K562 (cell line): ENCODE results near the gene OR10G7. TPM values are rescaled to one million over a fixed set of nuclear protein-coding genes. Genes with fewer than 3 reads are reported as not detected.
A peak's percentile ranks its signal among the peaks of the same experiment; 100 is the strongest.

Experiments used
- ATAC-seq: fragments of 200-7000 bp; cut with Tn5 transposase; 3 replicates; pipeline ENCODE4 v1.9.1; 2020; ENCODE audit warnings: moderate library complexity
- BruUV-seq: library from RNA; stranded (reverse); fragments of 400-500 nt; replicated peaks from 2 replicates; lab custom pipeline; 2021; lab: Mats Ljungman, UMichigan
- CTCF ChIA-PET: fragments of 300-600 bp; formaldehyde crosslinking; extraction: SDS; loops from one replicate; lab custom pipeline; 2021; ENCODE audit warnings: low intra/inter-chr PET ratio; lab: Yijun Ruan, JAX
- POLR2A ChIA-PET: fragments of 300-600, 350-650 bp; sonication (Branson Sonifier 250); formaldehyde crosslinking; extraction: SDS; loops from one replicate; lab custom pipeline; 2021; ENCODE audit warnings: antibody characterized with exemption, inconsistent platforms; lab: Yijun Ruan, JAX
- DNase-seq, 4 experiments: peaks; one replicate each; pipeline versions ENCODE4 v3.0.0 to v3.0.0-alpha.2; 2011 to 2018; ENCODE audit warnings: low spot score in 3 of 4, mixed read lengths in 3 of 4; ENCODE audit errors: extremely low read depth in 1 of 4
- FAIRE-seq: peaks from 2 replicates; lab custom pipeline; 2011; peaks lifted over from hg19 to GRCh38; lab: Jason Lieb, UNC
- H2AFZ ChIP-seq: 2 replicates; pipeline ENCODE4 v1.6.0; 2011; ENCODE audit warnings: low read depth, low read length, control low read depth, inconsistent platforms
- H3K27ac ChIP-seq: fragments of 200-600 bp; 3 replicates; pipeline ENCODE4 v1.8.0; 2011; ENCODE audit warnings: low read depth, mild to moderate bottlenecking, control low read depth, inconsistent platforms, low read length, moderate library complexity, mixed read lengths; ENCODE audit errors: extremely low read depth
- H3K27me3 ChIP-seq, 2 experiments: fragments of 300-600 bp in 1 of 2; 2 replicates in 1 of 2; 3 replicates in 1 of 2; pipeline versions ENCODE4 v1.6.0 to v1.8.0; 2011; ENCODE audit warnings: inconsistent platforms in 2 of 2, low read length in 2 of 2, mild to moderate bottlenecking in 1 of 2, mixed read lengths in 1 of 2, moderate library complexity in 1 of 2; ENCODE audit not compliant: control insufficient read depth in 2 of 2, insufficient read depth in 2 of 2
- H3K36me3 ChIP-seq: fragments of 300-600 bp; 3 replicates; pipeline ENCODE4 v1.8.0; 2011; ENCODE audit warnings: mild to moderate bottlenecking, low read length, inconsistent platforms; ENCODE audit not compliant: control insufficient read depth, insufficient read depth
- H3K4me1 ChIP-seq, 2 experiments: fragments of 200-600 bp in 1 of 2; replicated peaks in 1 of 2; 2 replicates in 1 of 2; 3 replicates in 1 of 2; pipeline versions ENCODE4 v1.5.1 to v1.8.0; 2011; ENCODE audit warnings: inconsistent platforms in 2 of 2, low read length in 2 of 2, mild to moderate bottlenecking in 1 of 2, mixed read lengths in 1 of 2, moderate library complexity in 1 of 2; ENCODE audit not compliant: control insufficient read depth in 2 of 2, insufficient read depth in 2 of 2
- H3K4me2 ChIP-seq: 2 replicates; pipeline ENCODE4 v1.6.1; 2011; ENCODE audit warnings: low read length, control low read depth, inconsistent platforms, mixed read lengths; ENCODE audit not compliant: insufficient read depth
- H3K4me3 ChIP-seq: fragments of 200-600 bp; sonication (generic), shearing (Covaris generic); 2 replicates; pipeline ENCODE4 v1.5.1; 2016; ENCODE audit warnings: control low read depth, inconsistent platforms
- H3K79me2 ChIP-seq: fragments of 200-600 bp; 3 replicates; pipeline ENCODE4 v1.8.0; 2011; ENCODE audit warnings: low read length, inconsistent platforms; ENCODE audit not compliant: control insufficient read depth, insufficient read depth
- H3K9ac ChIP-seq, 2 experiments: 2 replicates each; pipeline versions ENCODE4 v1.6.0 to v1.6.1; 2011; ENCODE audit warnings: low read depth in 2 of 2, low read length in 2 of 2, control low read depth in 1 of 2, inconsistent platforms in 1 of 2, mild to moderate bottlenecking in 1 of 2, mixed read lengths in 1 of 2; ENCODE audit not compliant: insufficient read depth in 1 of 2
- H3K9me1 ChIP-seq: one replicate; pipeline ENCODE4 v1.6.0; 2011; ENCODE audit warnings: inconsistent platforms, mild to moderate bottlenecking, low read length, moderate library complexity; ENCODE audit not compliant: control insufficient read depth, insufficient read depth
- H3K9me3 ChIP-seq: replicated peaks from 2 replicates; pipeline ENCODE4 v1.5.1; 2011; ENCODE audit warnings: low read depth, low read length, inconsistent platforms; ENCODE audit not compliant: control insufficient read depth, insufficient read depth
- H4K20me1 ChIP-seq: replicated peaks from 2 replicates; pipeline ENCODE4 v1.6.1; 2011; ENCODE audit warnings: low read length, inconsistent platforms, mixed read lengths; ENCODE audit not compliant: control insufficient read depth, insufficient read depth
- CEBPG ChIP-seq, 3 experiments: fragments of 200-800 bp in 1 of 3; sonication (Bioruptor generic) in 1 of 3; sonication (generic) in 1 of 3; formaldehyde crosslinking in 1 of 3; IDR thresholded peaks in 2 of 3; conservative IDR thresholded peaks in 1 of 3; 2 replicates each; pipeline versions ENCODE4 v1.6.1 to v1.8.0; 2016 to 2022; ENCODE audit warnings: missing compliant biosample characterization in 2 of 3, missing genetic modification characterization in 2 of 3, mild to moderate bottlenecking in 1 of 3, missing genetic modification reagents in 1 of 3
- CHCHD3 ChIP-seq: fragments of 250-450 bp; sonication (Bioruptor Pico); IDR thresholded peaks from 2 replicates; pipeline ENCODE4 v2.1.2; 2022; ENCODE audit warnings: mild to moderate bottlenecking
- WGBS: fragments of 100-300 bp; shearing (Covaris generic); methylation state at CpG from one replicate; pipeline ENCODE4 v1.1.6; 2016; ENCODE audit warnings: low coverage, mixed read lengths; ENCODE audit not compliant: insufficient coverage; ENCODE audit errors: missing lambda C conversion rate; 5-methylcytosine and 5-hydroxymethylcytosine counted together
- in situ Hi-C: fragments of 300-500 bp; cut with MboI; formaldehyde crosslinking; loops from 4 replicates; pipeline ENCODE4 v1.15.0; 2018; ENCODE audit warnings: inconsistent platforms, mixed read lengths
- intact Hi-C: fragments of 100-400 bp; cut with micrococcal nuclease; formaldehyde crosslinking; loops from 2 replicates; pipeline ENCODE4 v1.14.2; 2022
- polyA plus RNA-seq, 8 experiments: library from polyadenylated mRNA; depleted of rRNA in 4 of 8; stranded (reverse) in 5 of 8; unstranded in 3 of 8; fragments of >200 nt; fragmentation: Nextera tagmentation in 2 of 8; fragmentation: Illumina TruSeq in 1 of 8; extraction: Ambion mirVana in 2 of 8; extraction: Trizol in 1 of 8; gene quantifications; 2 replicates each; pipeline versions ENCODE4 v1.2.1 to v1.2.3, GENCODE V29; 2011 to 2014; ENCODE audit warnings: inconsistent platforms in 1 of 8, missing spikeins in 1 of 8
- total RNA-seq, 7 experiments: library from RNA; depleted of rRNA in 6 of 7; stranded (reverse); fragments of >200 nt in 6 of 7; fragmentation: Illumina TruSeq in 2 of 7; extraction: Trizol in 2 of 7; gene quantifications; 2 replicates each; pipeline versions ENCODE4 v1.2.1 to v1.2.3, GENCODE V29; 2011 to 2021; ENCODE audit warnings: low replicate concordance in 1 of 7
- TF ChIP-seq, protein P1 (sequence below): fragments of 200-800 bp; sonication (Bioruptor generic); IDR thresholded peaks from 2 replicates; pipeline ENCODE4 v1.6.1; 2017; ENCODE audit warnings: missing genetic modification characterization, missing compliant biosample characterization

The OR10G7 gene
- total and polyA plus RNA-seq, 9 of the 15 experiments (the other 6 are each of a cell fraction or from before 2014, with no cell fraction given), result not detected

DNA sequence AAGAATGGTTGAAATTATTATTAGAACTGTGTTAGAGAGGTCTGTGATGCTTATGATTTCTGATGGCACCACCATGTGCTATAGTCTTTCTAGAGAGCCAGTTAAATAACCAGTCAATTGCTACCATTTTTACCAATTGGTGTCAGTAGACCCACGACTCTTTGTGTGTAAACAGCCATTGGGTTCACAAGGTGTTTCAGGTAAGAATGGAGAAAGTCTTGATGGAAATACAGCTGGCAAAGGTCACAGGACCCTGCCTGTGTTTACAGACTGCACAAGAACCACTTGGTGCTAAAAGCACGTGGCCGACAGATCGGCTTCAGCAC, 30.5 kb upstream of the OR10G7 start:
- ChIA-PET POLR2A (interaction anchor here (0.9 to 1.0 kb wide), 2 partner anchors 37 to 140 kb away, joined by 3 to 4 read pairs; no protein-coding TSS in a partner anchor), CTCF (interaction anchor here (1.1 to 1.7 kb wide), 5 partner anchors 112 to 766 kb away, joined by 3 to 8 read pairs (median 6); partner anchors contain the start of gene OR10D3)
- 90% methylated on average over 4 of the region's 4 CpGs for WGBS
- no peak for DNase-seq
- intact Hi-C loops, result loop anchor here (1.0 to 5.0 kb wide), 6 partner anchors 37 to 341 kb away; no protein-coding TSS in a partner anchor
- Histone ChIP-seq H4K20me1 (no peaks in the 10 kb centered on the region), H3K9ac (no peak overlapping the region), H2AFZ (peak overlapping the region; percentile 41; the same call in 1 of the 2 replicates), H3K36me3 (no peaks in the 10 kb centered on the region), H3K9me3 (no peaks in the 10 kb centered on the region), H3K9me1 (no peaks in the 10 kb centered on the region), H3K4me1 (peaks cover 11 to 21% of the 10 kb centered on the region in 2 experiments; a peak in 4 of 5 replicates), H3K27me3 (peaks cover 4 to 9% of the 10 kb centered on the region in 2 experiments; a peak in 4 of 5 replicates), H3K79me2 (no peaks in the 10 kb centered on the region), H3K27ac (no peak overlapping the region), H3K4me3 (no peak overlapping the region), H3K4me2 (no peak overlapping the region)
- TF ChIP-seq, protein P1, sequence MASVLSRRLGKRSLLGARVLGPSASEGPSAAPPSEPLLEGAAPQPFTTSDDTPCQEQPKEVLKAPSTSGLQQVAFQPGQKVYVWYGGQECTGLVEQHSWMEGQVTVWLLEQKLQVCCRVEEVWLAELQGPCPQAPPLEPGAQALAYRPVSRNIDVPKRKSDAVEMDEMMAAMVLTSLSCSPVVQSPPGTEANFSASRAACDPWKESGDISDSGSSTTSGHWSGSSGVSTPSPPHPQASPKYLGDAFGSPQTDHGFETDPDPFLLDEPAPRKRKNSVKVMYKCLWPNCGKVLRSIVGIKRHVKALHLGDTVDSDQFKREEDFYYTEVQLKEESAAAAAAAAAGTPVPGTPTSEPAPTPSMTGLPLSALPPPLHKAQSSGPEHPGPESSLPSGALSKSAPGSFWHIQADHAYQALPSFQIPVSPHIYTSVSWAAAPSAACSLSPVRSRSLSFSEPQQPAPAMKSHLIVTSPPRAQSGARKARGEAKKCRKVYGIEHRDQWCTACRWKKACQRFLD (CRISPR knock-in tag), result 0 out of 2 replicates have a peak, but pooled peaks have one; percentile 24
- TF ChIP-seq CHCHD3 (CRISPR knock-in tag) (no peak), CEBPG (CRISPR knock-in tag; IDR thresholded peaks at IDR 0.05) (no peak), CEBPG (tag; conservative IDR thresholded peaks at IDR 0.05 in 1 of 2, IDR thresholded peaks at IDR 0.05 in 1 of 2) (0 out of 4 replicates have a peak, but pooled peaks of 1 of the 2 experiments have one; percentile 3)
- no peak for FAIRE-seq
- ATAC-seq, result no peak
- BruUV-seq, result no TSS peak
- in situ Hi-C loops, result loop anchor here (5.0 to 25.0 kb wide), 4 partner anchors 121 to 791 kb away; partner anchors contain the start of gene ROBO3
